M059J (cell line): ENCODE results near the gene CA7. TPM values are rescaled to one million over a fixed set of nuclear protein-coding genes. Genes with fewer than 3 reads are reported as not detected.

Experiments used
- DNase-seq: peaks from one replicate; pipeline ENCODE4 v3.0.0-alpha.2; 2012; ENCODE audit warnings: low read depth
- total RNA-seq: library from RNA; depleted of rRNA; stranded (reverse); fragments of >200 nt; shearing (Covaris generic); gene quantifications from 2 replicates; pipeline ENCODE4 v1.2.3, GENCODE V29; 2014

CA7 gene
- total RNA-seq, 1 experiment from 2014 or later = not detected

DNA sequence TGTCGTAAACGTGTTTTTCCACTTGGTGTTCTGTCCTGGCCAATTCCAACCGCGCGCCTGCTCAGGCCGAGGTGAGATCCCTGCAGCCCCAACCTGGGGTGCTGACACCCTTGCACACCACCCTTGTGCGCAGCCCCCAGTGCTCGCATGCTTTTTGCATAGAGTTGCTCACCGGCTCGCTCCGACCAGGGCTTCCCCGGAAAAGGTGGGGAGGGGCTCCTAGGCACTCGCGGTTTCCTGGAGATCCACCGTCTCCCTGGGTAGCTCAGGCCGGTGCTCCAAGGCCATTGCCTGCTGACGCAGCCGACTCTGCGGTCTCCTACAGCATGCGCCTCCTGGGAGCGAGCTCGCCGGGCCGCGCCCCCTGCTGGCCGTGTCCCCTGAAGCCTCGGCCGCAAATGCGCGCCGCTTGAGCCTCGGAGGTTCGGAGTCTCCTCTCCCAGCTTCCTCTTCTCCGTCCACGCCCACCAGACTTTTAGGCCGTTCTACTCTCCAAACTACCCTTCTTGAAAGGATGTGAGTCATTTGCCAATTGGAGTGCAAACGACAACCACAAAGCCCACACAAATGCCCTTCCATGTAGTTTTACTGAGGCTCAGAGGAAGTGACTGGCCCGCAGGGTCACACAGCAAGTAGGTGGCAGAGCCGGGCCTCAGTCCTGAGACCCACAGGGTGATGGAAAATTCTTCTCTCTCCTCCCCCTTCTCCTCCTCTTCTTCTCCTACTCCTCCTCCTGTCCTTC lies 28.9 kb downstream of the CA7 start:
- DNase-seq = peak; percentile 100

DNA sequence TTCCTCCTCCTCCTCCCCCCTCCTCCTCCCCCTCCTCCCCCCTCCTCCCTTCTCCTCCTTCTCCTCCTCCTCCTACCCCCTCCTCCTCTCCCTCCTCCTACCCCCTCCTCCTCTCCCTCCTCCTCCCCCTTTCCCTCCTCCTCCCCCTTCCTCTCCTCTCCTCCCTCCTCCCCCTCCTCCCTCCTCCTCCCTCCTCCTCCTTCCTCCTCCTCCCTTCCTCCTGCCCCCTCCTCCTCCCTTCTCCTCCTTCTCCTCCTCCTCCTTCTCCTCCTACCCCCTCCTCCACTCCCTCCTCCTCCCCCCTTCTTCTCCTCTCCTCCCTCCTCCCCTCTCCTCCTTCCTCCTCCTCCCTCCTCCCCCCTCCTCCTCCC lies 29.5 kb downstream of the CA7 start:
- DNase-seq = no peak

DNA sequence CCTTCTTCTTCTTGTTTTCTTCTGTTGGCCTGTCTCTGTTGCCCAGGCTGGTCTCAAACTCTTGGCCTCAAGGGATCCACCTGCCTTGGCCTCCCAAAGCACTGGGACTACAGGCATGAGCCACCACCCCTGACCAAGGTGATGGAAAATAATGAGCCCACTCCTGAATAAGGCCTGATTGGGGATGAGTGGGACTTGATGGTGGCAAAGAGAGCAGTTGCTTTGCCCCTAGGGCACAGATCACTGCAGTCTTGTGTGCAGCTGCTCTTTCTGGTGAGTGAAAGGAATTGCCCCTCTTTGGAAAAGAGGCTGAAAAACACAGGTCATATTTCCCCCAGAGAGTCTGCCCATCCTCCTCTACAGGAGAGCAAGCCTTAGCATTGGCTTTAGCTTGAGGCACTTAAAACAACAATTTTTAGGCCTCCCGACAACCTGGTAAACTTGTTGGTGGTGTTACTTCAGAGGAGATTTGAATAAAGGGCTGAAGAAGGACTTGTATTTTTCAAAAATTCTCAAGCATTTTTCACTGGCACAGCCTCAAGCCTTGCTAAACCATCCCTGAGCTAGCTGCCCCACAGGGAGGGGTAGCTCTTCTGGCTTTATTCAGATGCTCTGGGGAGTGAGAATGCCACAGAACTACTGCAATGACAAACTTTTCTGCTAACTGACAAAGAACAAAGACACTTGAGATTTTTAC lies 30.0 kb downstream of the CA7 start:
- peak; percentile 83 for DNase-seq

DNA sequence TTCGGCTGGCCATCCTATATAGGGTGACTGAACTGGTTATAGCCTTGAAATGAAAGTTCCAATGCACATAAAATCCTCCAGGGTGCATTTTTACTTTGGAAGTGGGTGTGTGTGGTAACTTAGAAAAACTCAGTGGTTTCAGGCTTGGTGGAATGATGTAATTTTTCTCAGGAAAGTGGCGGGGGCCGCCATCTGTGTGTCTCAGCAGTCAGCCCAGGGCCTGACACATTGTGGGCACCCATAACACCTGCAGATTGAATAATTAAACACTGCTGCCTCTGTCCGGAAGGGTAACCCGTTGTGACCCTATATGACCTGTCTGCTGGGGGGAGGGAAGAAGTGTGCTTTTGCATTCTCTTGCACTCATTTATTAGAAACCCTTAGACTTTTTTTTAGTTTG lies 33.9 kb downstream of the CA7 start:
- peak; percentile 48 for DNase-seq

DNA sequence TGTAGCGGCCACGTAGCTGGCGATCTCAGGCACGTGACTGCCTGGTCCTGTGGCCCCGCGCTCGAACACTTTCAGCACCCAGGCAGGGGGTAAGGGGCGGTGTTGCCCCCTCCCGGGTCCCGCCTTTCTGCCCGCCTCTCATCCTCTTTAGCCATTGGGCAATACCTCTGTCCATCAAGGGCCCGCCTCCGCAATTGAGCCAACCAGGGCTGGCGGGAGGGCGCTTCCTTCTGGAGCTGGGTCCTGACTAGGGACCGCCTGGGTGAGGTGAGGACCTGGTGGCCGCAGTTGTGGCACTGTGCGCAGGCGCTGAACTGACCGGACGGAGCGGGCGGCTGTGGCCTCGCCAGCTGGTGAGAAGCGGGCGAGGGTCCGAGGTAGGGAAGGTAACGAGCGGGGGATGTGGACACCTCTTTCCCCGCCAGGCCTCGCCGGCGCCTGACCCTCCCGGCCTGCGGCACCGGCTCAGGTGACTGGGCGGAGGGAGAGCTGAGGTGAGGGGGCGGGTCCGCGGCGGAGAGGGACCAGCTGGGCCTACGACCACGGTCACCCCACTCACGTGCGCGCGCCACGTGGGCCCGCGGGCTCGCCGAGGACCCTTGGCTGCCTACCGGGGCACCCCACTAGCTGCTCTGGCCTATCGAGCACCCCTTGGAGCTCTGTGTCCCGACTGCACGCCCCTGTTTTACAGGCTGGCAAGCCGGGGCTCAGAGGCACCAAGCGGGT lies 36.2 kb downstream of the CA7 start, which contains the start of gene PDP2:
PDP2 (plus strand) TSS at position 228 of the 726 bp plus-strand sequence. CDS start 3,770 bp downstream, outside the sequence.
- DNase-seq = peak; percentile 95

DNA sequence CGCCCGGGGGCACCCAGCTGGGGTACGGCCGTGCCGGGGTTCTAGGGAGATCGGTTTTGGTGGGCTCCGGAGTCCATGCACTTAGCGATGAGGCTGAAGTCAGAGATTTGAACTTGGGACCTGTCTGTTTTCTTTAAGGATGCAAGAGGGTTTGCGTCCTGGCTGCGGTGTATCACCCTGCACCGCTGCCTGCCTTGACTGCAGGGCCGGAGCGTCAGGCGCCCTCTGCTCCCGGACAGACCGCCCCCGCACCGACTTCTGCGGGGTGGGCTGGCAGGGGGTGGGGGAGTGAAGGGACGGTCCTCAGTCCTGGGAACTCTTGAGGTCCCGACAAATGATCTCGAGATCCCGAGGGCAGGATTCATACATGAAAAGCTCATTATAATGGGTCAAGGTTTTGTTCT lies 36.8 kb downstream of the CA7 start:
- no peak for DNase-seq

DNA sequence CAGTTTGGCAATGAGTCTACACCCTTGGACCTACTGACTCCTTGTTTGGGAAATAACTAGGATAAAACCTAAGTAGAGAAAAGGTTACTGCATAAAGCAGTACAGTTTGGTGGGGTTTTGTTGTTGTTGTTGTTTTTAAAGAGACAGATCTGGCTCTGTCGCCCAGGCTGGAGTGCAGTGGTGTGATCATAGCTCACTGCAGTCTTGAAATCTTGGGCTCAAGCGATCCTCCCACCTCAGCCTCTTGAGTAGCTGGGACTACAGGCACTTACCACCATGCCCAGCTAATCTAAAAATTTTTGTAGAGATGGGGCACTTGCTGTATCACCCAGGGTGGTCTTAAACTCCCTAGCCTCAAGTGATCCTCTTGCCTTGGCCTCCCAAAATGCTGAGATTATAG lies 37.3 kb downstream of the CA7 start:
- DNase-seq = no peak

DNA sequence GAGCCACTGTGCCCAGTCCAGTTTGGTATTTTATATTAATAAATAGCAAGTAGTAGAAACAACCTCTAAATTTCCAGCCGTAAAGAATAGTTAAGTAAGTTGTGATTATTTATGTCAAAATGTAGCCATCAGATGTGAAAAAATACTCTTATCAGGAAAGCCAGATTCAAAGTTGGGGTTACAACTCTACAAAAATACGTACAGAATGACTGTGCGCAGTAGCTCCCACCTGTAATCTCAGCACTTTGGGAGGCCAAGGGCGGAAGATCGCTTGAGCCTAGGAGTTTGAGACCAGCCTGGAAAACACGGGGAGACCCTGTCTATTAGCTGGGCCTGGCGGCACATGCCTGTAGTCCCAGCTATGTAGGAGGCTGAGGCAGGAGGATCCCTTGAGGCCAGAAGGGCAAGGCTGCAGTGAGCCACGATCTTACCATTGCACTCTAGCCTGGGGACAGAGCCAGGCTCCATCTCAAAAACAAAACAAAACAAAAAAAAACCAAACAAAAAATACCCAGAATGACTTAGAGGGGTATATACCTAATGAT lies 37.8 kb downstream of the CA7 start:
- no peak for DNase-seq

DNA sequence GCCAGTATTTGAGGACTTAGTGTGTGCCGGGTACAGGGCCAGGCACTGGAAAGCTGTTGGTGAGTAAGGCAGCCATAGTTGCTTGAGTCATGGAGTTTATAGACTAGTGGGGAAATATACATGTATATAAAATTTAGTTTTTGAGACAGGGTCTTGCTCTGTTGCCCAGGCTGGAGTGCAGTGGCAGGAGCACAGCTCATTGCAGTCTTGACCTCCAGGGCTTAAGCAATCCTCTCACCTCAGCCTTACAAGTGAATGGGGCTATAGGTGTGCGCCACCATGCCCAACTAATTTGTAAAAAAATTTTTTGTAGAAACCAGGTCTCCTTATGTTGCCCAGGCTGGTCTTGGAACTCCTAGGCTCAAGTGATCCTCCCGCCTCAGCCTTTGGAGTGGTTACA lies 38.5 kb downstream of the CA7 start:
- DNase-seq = no peak

DNA sequence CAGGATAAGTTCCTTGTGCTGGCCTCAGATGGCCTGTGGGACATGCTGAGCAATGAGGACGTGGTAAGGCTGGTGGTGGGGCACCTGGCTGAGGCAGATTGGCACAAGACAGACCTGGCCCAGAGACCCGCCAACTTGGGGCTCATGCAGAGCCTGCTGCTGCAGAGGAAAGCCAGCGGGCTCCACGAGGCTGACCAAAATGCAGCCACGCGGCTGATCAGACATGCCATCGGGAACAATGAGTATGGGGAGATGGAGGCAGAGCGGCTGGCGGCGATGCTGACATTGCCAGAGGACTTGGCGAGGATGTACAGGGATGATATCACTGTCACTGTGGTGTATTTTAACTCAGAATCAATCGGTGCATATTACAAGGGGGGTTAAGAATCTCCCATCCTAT lies 41.3 kb downstream of the CA7 start:
- DNase-seq = no peak

DNA sequence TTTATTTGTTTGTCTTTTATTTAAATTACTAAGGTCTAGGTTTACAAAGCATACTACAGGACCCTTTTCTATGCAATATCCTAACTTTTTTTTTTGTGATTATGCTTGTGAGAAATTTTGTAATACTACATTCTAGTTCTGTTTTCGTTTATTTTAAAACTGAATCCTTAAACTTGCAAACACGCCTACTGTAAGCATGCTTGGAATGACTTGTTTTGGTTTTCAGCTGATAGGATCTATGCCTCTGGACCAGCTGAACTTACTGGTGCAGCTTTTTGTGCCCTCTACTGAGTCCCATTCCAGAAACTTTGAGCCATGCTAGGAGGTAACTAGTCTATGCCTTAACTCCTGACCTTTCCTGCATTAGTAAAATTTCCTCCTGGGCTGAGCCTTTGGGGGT lies 42.1 kb downstream of the CA7 start:
- DNase-seq = peak; percentile 43

DNA sequence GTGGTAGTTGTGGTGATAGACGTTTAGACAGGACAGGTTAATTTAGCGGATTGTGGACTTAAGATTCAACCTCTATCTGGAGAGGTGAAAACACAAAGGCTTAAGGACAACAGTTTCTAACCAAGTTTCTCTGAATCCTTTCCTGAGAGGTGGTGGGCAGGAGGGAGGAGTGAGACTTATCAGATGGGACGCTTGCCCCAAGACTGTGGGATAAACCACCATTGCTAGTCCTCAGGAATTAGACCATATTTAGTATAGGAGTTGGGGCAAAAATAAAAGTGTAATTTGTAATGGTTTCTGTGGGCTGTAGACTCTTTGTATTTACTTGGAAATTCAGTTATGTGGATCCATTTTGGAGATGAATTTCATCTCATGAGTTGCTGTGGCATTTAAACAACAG lies 42.7 kb downstream of the CA7 start:
- peak; percentile 69 for DNase-seq

DNA sequence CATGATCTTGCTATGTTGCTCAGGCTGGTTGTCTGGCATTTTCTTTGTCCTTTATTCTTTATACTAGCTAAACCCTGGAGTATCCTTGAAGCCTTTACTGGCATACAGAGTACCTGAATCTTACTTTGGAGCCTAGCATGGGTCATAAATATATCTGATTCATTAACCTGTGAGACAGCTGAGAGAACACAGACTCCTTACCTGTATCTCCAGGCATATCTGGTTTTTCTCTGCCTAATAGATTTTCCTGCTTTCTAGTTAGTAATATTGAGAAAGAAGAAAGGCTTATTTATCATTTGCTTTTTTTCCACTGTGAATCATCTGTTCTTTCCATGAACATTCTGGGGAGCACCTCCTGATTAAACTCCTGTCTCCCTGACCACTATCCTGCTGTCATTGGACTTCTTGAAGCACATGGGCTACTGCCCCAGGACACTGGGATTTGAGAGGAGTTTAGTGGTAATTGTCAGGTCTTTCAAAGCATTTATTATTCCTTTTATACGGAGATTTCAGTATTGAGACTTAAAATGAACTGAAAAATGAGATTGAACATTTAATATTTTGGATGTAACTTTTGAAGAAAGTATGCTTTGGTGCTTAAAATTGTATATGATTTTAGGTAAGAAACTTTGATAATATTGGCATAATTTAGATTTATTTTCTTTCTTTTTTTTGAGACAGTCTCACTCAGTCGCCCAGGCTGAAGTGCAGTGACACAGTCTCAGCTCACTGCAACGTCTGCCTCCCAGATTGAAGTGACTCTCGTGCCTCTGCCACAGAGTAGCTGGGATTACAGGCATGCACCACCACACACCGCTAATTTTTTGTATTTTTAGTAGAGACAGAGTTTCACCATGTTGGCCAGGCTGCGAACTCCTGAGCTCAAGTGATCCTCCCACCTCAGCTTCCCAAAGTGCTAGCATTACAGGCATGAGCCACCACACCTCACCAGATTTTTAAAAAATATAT lies 44.7 kb downstream of the CA7 start:
- DNase-seq = no peak

DNA sequence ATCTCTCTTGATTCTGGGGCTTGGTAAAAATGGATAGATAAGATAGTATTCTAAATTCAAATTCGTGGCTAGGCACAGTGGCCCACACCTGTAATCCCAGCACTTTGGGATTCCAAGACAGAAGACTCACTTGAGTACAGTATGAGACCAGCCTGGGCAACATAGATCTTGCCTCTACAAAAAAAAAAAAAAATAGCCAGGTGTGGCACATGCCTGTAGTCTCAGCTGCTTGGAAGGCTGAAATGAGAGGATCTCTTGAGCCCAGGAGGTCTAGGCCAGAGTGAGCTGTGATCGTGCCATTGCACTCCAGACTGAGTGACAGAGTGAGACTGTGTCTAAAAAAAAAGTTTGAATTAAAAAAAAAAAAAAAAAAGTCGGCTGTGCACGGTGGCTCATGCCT lies 45.4 kb downstream of the CA7 start:
- DNase-seq = no peak

DNA sequence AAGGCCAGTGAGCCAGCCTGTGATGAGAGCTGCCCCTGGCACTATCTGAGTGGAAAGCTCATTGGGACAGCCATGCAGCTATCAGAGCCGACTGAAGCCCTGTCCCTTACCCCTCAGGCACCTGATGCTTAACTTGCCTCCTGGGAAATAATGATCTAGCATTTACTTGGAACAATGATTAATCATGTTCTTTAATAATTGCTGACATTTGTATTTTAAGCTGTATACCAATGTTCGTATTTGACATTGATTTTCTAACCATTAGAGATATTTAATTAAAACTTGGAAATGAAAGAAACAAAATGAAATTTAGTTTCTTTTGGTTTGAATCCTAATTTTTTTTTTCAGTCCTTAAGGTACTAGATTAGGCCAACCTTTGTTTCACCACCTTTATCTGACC lies 46.6 kb downstream of the CA7 start:
- DNase-seq = no peak

DNA sequence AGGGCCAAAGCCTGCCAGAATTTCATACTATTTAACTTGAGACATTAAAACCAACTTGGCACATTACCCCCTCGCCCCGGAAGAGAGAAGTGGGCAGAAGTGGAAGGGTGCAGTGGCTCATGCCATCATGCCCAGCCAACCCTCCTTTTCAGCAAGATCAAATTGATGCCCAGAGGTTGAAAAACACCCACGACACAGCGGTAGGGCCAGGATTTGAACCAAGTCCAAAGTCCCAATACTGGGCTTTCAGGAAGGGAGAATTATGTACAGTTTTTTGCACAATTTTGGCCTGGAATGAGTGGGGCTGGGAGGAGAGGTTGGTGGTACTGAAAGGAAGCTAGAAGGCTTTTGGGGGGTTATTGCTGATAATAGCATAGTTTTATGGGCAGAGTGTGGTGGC lies 47.1 kb downstream of the CA7 start:
- no peak for DNase-seq

DNA sequence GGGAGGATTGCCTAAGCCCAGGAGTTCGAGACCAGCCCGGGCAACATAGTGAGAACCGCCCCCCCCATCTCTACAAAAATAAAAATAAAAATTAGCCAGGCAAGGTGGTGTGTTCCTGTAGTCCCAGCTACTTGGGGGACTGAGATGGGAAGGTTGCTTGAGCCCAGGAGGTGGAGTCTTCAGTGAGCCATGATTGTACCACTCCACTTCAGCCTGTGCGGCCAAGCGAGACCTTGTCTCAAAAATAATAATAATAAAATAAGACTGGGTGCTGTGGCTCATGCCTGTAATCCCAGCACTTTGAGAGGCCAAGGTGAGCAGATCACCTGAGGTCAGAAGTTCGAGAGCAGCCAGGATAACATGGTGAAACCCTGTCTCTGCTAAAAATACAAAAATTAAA lies 47.6 kb downstream of the CA7 start:
- no peak for DNase-seq

DNA sequence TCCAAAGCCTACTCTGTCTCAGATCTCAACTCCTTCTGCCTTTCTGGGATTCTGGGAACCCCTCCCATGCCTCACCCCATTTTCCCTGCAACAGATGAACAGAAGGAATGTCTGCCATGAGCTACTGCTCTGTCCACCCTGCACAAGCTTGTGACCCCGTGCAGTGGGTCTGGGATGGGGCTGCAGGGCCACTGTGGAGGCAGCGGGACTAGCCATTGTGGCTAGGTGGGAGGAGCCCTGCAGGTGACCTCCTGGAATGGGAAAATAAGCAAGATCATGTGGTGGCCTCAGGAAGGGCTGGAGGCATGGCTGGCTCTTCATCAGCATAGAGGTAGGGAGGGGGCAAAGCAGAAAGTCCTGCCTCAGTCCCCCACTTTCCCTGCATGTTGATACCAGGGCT lies 49.8 kb downstream of the CA7 start:
- no peak for DNase-seq

DNA sequence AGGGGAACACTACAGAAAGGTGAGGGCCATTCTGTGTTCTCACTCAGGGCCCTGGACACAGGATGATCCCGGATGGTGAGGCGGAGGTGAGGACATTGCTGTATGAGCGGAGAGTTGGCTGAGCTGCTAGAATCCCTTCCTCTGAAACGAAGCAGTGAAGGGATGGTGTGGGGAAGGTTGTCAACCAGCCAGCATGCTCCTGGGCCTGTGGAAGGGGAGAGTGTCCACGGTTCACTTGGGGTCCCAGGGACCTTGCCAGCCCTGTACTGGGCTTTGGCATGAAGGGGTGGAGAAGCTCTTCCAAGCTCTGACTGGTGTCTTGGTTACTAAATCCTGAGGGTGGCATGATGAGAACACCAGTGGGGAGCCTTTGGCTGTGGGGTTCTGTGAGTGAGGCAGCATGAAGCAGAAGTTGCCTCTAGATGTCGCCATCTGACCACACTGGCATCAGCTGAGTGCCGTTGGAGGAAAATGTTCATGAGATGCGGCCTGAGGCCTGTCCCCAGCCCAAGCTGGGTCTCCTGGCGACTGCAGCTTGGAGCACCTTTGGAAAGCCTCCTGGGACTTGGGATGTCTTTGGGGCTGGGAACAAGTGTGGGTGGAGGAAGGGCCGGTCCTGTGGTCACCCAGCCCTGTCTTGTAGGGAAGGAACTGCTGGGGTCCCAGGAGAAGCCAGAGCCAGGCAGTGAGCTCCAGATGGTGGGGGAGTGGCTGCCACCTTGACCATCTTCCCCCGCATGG lies 50.9 kb downstream of the CA7 start:
- peak; percentile 82 for DNase-seq

DNA sequence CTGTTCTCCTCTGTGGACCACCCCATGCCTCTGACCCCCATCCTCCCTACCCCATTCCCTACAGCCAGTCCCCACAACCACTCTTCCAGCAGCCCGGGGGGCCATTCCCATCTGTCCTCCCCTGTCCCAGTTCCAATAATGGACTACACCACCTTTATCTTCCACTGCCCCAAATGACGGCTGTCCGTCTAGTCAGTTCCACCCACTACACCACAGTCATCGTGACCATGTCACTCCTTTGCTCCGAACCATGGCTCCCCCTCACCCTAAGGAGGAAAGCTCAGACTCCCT lies 51.4 kb downstream of the CA7 start:
- DNase-seq = no peak

DNA sequence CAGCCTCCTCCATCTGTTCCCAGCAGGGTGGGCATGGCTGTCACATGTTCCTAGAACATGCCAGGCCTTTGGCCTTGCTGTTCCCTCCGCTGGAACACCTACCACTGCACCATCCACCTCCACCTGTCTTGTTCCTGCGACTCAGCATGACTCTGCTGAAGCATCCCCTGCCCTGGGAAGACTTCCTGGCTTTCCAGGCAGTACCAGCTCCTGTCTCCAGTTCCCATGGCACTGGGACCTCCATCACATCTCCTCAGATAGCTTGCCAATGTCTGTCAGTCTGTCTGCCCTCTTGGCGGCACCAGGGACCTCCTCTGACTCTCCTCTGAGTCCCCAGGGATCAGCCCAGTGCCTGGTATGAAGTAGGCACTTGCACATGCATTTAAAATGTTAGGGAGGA lies 51.8 kb downstream of the CA7 start:
- DNase-seq = no peak
